K562 (cell line): ENCODE results near the gene CRLF1. TPM values are rescaled to one million over a fixed set of nuclear protein-coding genes. Genes with fewer than 3 reads are reported as not detected.

Source experiments
- CCAR2 ChIP-seq: fragments of 200-400 bp; formaldehyde crosslinking; IDR thresholded peaks from 2 replicates; pipeline ENCODE4 v1.6.1; 2017; ENCODE audit warnings: mild to moderate bottlenecking, low read depth, low read length
- ESRRA ChIP-seq: fragments of 450-650 bp; IDR thresholded peaks from 2 replicates; pipeline ENCODE4 v1.6.1; 2014; ENCODE audit warnings: low read depth, mild to moderate bottlenecking, moderate library complexity, borderline replicate concordance
- FOXA1 ChIP-seq: fragments of 450-650 bp; IDR thresholded peaks from 2 replicates; pipeline ENCODE4 v1.6.1; 2016; ENCODE audit warnings: mild to moderate bottlenecking, borderline replicate concordance
- HNRNPH1 ChIP-seq: fragments of 200-400 bp; formaldehyde crosslinking; optimal IDR thresholded peaks from 2 replicates; pipeline ENCODE3; 2017; ENCODE audit warnings: low read depth, mild to moderate bottlenecking, low read length, moderate library complexity
- MAX ChIP-seq: sonication (generic); formaldehyde crosslinking; IDR thresholded peaks from 2 replicates; pipeline ENCODE4 v1.9.0; 2022; ENCODE audit warnings: mild to moderate bottlenecking, missing genetic modification reagents
- POLR2B ChIP-seq: fragments of 450-650 bp; IDR thresholded peaks from 2 replicates; pipeline ENCODE4 v1.6.1; 2018; ENCODE audit warnings: low read depth; ENCODE audit not compliant: partially characterized antibody
- STAT5B ChIP-seq: fragments of 250-450 bp; sonication (Bioruptor Pico); IDR thresholded peaks from 2 replicates; pipeline ENCODE4 v1.8.0; 2021; ENCODE audit warnings: mild to moderate bottlenecking, inconsistent platforms
- TEAD4 ChIP-seq, 2 experiments: sonication (generic) in 1 of 2; formaldehyde crosslinking in 1 of 2; IDR thresholded peaks; 2 replicates each; pipeline versions ENCODE4 v1.6.1 to v1.8.0; 2012 to 2022; ENCODE audit warnings: borderline replicate concordance in 1 of 2, inconsistent platforms in 1 of 2, low read length in 1 of 2, mild to moderate bottlenecking in 1 of 2, missing genetic modification reagents in 1 of 2
- TOE1 ChIP-seq, 2 experiments: fragments of 450-650 bp in 1 of 2; sonication (generic) in 1 of 2; formaldehyde crosslinking in 1 of 2; IDR thresholded peaks; 2 replicates each; pipeline versions ENCODE4 v1.7.1 to v1.8.0; 2016 to 2022; ENCODE audit warnings: borderline replicate concordance in 2 of 2, mild to moderate bottlenecking in 2 of 2, antibody characterized with exemption in 1 of 2, inconsistent platforms in 1 of 2, low read depth in 1 of 2, missing genetic modification reagents in 1 of 2, moderate library complexity in 1 of 2
- TSC22D4 ChIP-seq: fragments of 450-650 bp; IDR thresholded peaks from 2 replicates; pipeline ENCODE4 v1.6.1; 2016; ENCODE audit warnings: missing genetic modification characterization, missing biosample characterization, control low read depth
- ZBTB7A ChIP-seq: IDR thresholded peaks from 2 replicates; pipeline ENCODE4 v1.6.1; 2011; ENCODE audit warnings: low read depth, mild to moderate bottlenecking, low read length, moderate library complexity, borderline replicate concordance; ENCODE audit not compliant: control insufficient read depth
- ZBTB8A ChIP-seq: fragments of 450-650 bp; IDR thresholded peaks from 2 replicates; pipeline ENCODE4 v1.6.1; 2018; ENCODE audit warnings: mild to moderate bottlenecking, moderate library complexity; ENCODE audit not compliant: partially characterized antibody
- ZNF583 ChIP-seq: fragments of 250-450 bp; sonication (Bioruptor Pico); IDR thresholded peaks from 2 replicates; pipeline ENCODE4 v1.4.0; 2020
- polyA plus RNA-seq, 8 experiments: library from polyadenylated mRNA; depleted of rRNA in 4 of 8; stranded (reverse) in 5 of 8; unstranded in 3 of 8; fragments of >200 nt; fragmentation: Nextera tagmentation in 2 of 8; fragmentation: Illumina TruSeq in 1 of 8; extraction: Ambion mirVana in 2 of 8; extraction: Trizol in 1 of 8; gene quantifications; 2 replicates each; pipeline versions ENCODE4 v1.2.1 to v1.2.3, GENCODE V29; 2011 to 2014; ENCODE audit warnings: inconsistent platforms in 1 of 8, missing spikeins in 1 of 8
- total RNA-seq, 7 experiments: library from RNA; depleted of rRNA in 6 of 7; stranded (reverse); fragments of >200 nt in 6 of 7; fragmentation: Illumina TruSeq in 2 of 7; extraction: Trizol in 2 of 7; gene quantifications; 2 replicates each; pipeline versions ENCODE4 v1.2.1 to v1.2.3, GENCODE V29; 2011 to 2021; ENCODE audit warnings: low replicate concordance in 1 of 7
- TF ChIP-seq, protein P1 (sequence below): fragments of 450-650 bp; IDR thresholded peaks from 2 replicates; pipeline ENCODE4 v1.6.1; 2016; ENCODE audit warnings: low read depth
- TF ChIP-seq, protein P2 (sequence below), 2 experiments: IDR thresholded peaks; 2 replicates each; pipeline ENCODE4 v1.6.1; 2012; ENCODE audit warnings: improper control_type of control experiment in 2 of 2, low read depth in 2 of 2, low read length in 2 of 2, borderline replicate concordance in 1 of 2

The CRLF1 gene
- total and polyA plus RNA-seq, 9 of the 15 experiments (the other 6 are each of a cell fraction or from before 2014, with no cell fraction given): 0.85 to 3.6 (median 1.7) TPM

GRCh38 chr19:18571564-18572344 is 34.8 kb downstream of the CRLF1 start, which contains the start of gene UBA52 (continued):
- TF ChIP-seq, protein P1, sequence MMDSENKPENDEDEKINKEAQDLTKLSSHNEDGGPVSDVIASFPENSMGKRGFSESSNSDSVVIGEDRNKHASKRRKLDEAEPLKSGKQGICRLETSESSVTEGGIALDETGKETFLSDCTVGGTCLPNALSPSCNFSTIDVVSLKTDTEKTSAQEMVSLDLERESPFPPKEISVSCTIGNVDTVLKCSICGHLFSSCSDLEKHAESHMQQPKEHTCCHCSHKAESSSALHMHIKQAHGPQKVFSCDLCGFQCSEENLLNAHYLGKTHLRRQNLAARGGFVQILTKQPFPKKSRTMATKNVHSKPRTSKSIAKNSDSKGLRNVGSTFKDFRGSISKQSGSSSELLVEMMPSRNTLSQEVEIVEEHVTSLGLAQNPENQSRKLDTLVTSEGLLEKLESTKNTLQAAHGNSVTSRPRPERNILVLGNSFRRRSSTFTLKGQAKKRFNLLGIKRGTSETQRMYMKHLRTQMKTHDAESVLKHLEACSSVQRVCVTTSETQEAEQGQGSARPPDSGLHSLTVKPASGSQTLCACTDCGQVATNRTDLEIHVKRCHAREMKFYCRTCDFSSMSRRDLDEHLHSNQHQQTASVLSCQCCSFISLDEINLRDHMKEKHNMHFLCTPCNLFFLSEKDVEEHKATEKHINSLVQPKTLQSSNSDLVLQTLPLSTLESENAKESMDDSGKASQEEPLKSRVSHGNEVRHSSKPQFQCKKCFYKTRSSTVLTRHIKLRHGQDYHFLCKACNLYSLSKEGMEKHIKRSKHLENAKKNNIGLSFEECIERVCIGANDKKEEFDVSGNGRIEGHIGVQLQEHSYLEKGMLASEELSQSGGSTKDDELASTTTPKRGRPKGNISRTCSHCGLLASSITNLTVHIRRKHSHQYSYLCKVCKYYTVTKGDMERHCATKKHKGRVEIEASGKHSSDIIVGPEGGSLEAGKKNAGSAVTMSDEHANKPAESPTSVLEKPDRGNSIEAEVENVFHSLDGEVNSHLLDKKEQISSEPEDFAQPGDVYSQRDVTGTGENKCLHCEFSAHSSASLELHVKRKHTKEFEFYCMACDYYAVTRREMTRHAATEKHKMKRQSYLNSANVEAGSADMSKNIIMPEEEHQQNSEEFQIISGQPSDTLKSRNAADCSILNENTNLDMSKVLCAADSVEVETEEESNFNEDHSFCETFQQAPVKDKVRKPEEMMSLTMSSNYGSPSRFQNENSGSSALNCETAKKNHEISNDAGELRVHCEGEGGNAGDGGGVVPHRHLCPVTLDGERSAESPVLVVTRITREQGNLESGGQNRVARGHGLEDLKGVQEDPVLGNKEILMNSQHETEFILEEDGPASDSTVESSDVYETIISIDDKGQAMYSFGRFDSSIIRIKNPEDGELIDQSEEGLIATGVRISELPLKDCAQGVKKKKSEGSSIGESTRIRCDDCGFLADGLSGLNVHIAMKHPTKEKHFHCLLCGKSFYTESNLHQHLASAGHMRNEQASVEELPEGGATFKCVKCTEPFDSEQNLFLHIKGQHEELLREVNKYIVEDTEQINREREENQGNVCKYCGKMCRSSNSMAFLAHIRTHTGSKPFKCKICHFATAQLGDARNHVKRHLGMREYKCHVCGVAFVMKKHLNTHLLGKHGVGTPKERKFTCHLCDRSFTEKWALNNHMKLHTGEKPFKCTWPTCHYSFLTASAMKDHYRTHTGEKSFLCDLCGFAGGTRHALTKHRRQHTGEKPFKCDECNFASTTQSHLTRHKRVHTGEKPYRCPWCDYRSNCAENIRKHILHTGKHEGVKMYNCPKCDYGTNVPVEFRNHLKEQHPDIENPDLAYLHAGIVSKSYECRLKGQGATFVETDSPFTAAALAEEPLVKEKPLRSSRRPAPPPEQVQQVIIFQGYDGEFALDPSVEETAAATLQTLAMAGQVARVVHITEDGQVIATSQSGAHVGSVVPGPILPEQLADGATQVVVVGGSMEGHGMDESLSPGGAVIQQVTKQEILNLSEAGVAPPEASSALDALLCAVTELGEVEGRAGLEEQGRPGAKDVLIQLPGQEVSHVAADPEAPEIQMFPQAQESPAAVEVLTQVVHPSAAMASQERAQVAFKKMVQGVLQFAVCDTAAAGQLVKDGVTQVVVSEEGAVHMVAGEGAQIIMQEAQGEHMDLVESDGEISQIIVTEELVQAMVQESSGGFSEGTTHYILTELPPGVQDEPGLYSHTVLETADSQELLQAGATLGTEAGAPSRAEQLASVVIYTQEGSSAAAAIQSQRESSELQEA: no peak
- TF ChIP-seq TEAD4 (IDR thresholded peaks at IDR 0.05; ENCODE audit: low read length): 0 out of 2 replicates have a peak, but pooled peaks have one; percentile 4
- no peak for TF ChIP-seq TEAD4 (CRISPR knock-in tag; IDR thresholded peaks at IDR 0.05; ENCODE audit: borderline replicate concordance)
- TF ChIP-seq ZBTB7A: peak; percentile 65; the same call in 1 of the 2 replicates
- TF ChIP-seq CCAR2: no peak
- no peak for TF ChIP-seq ZBTB8A
- TF ChIP-seq HNRNPH1: peak; percentile 56
- TF ChIP-seq, protein P2, sequence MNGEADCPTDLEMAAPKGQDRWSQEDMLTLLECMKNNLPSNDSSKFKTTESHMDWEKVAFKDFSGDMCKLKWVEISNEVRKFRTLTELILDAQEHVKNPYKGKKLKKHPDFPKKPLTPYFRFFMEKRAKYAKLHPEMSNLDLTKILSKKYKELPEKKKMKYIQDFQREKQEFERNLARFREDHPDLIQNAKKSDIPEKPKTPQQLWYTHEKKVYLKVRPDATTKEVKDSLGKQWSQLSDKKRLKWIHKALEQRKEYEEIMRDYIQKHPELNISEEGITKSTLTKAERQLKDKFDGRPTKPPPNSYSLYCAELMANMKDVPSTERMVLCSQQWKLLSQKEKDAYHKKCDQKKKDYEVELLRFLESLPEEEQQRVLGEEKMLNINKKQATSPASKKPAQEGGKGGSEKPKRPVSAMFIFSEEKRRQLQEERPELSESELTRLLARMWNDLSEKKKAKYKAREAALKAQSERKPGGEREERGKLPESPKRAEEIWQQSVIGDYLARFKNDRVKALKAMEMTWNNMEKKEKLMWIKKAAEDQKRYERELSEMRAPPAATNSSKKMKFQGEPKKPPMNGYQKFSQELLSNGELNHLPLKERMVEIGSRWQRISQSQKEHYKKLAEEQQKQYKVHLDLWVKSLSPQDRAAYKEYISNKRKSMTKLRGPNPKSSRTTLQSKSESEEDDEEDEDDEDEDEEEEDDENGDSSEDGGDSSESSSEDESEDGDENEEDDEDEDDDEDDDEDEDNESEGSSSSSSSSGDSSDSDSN (IDR thresholded peaks at IDR 0.05; ENCODE audit: borderline replicate concordance in 1 of 2, low read depth in 2 of 2, low read length in 2 of 2): peak; percentile 28 to 81; a peak in 2 of 4 replicates
- TF ChIP-seq FOXA1: no peak
- peak; percentile 91; the same call in 1 of the 2 replicates for TF ChIP-seq ESRRA
- TF ChIP-seq STAT5B (CRISPR knock-in tag): no peak
- peak; percentile 100 for TF ChIP-seq MAX
- TF ChIP-seq TOE1 (IDR thresholded peaks at IDR 0.05; ENCODE audit: borderline replicate concordance): peak; percentile 72; the same call in 1 of the 2 replicates
- no peak for TF ChIP-seq TOE1 (CRISPR knock-in tag; IDR thresholded peaks at IDR 0.05; ENCODE audit: borderline replicate concordance, low read depth)
- TF ChIP-seq ZNF583 (CRISPR knock-in tag): no peak
- TF ChIP-seq TSC22D4: no peak
- TF ChIP-seq POLR2B: peak; percentile 91
